IMR-90 (cell line): ENCODE measurements around the gene ADAM12. TPM values are rescaled to one million over a fixed set of nuclear protein-coding genes. Genes with fewer than 3 reads are reported as not detected.

ENCODE experiments used
- ATAC-seq: fragments of 200-7000 bp; cut with Tn5 transposase; 2 replicates; pipeline ENCODE4 v1.9.1; 2020; ENCODE audit warnings: low read depth, mild to moderate bottlenecking, moderate library complexity
- BruUV-seq: library from RNA; stranded (reverse); fragments of 400-500 nt; replicated peaks from 2 replicates; lab custom pipeline; 2021; lab: Mats Ljungman, UMichigan
- CTCF ChIA-PET: fragments of 300-600 bp; formaldehyde crosslinking; extraction: SDS; loops from one replicate; lab custom pipeline; 2021; ENCODE audit warnings: antibody characterized with exemption; lab: Yijun Ruan, JAX
- POLR2A ChIA-PET: fragments of 300-600 bp; sonication (Branson Sonifier 250); formaldehyde crosslinking; loops from one replicate; lab custom pipeline; 2022; ENCODE audit warnings: antibody characterized with exemption; ENCODE audit not compliant: unreplicated experiment; lab: Charles Lee
- DNase-seq: peaks from one replicate; pipeline ENCODE4 v3.0.0; 2013
- H2AFZ ChIP-seq: replicated peaks from 2 replicates; pipeline ENCODE3; 2013; ENCODE audit warnings: low read length, mild to moderate bottlenecking; ENCODE audit not compliant: poor library complexity
- H2AK5ac ChIP-seq: 2 replicates; pipeline ENCODE4 v1.6.1; 2013; ENCODE audit warnings: low read depth, low read length, inconsistent platforms
- H2AK9ac ChIP-seq: replicated peaks from 2 replicates; pipeline ENCODE3; 2013; ENCODE audit warnings: mild to moderate bottlenecking, low read depth, low read length, moderate library complexity; ENCODE audit not compliant: poor library complexity
- H2BK120ac ChIP-seq: 2 replicates; pipeline ENCODE4 v1.6.1; 2013; ENCODE audit warnings: low read depth, low read length, inconsistent platforms
- H2BK15ac ChIP-seq: 3 replicates; pipeline ENCODE4 v1.6.1; 2013; ENCODE audit warnings: low read depth, low read length, inconsistent platforms
- H2BK20ac ChIP-seq: 2 replicates; pipeline ENCODE4 v1.6.1; 2013; ENCODE audit warnings: low read depth, mild to moderate bottlenecking, inconsistent platforms, low read length, moderate library complexity
- H2BK5ac ChIP-seq: 2 replicates; pipeline ENCODE4 v1.6.1; 2013; ENCODE audit warnings: mild to moderate bottlenecking, low read depth, low read length, inconsistent platforms; ENCODE audit not compliant: poor library complexity, severe bottlenecking
- H3K14ac ChIP-seq: replicated peaks from 2 replicates; pipeline ENCODE4 v1.6.1; 2013; ENCODE audit warnings: low read depth, low read length, inconsistent platforms
- H3K18ac ChIP-seq: 2 replicates; pipeline ENCODE4 v1.6.1; 2013; ENCODE audit warnings: low read depth, low read length, control low read depth
- H3K23ac ChIP-seq: 2 replicates; pipeline ENCODE4 v1.6.1; 2013; ENCODE audit warnings: low read depth, low read length, inconsistent platforms
- H3K27ac ChIP-seq: 2 replicates; pipeline ENCODE4 v1.5.1; 2013; ENCODE audit warnings: mild to moderate bottlenecking, control low read depth, low read length; ENCODE audit not compliant: insufficient read depth
- H3K27me3 ChIP-seq: 2 replicates; pipeline ENCODE4 v1.6.1; 2013; ENCODE audit warnings: low read length; ENCODE audit not compliant: control insufficient read depth, insufficient read depth
- H3K36me3 ChIP-seq: 2 replicates; pipeline ENCODE4 v1.6.1; 2013; ENCODE audit warnings: low read length, mixed read lengths; ENCODE audit not compliant: control insufficient read depth, insufficient read depth
- H3K4ac ChIP-seq: 2 replicates; pipeline ENCODE4 v1.6.1; 2013; ENCODE audit warnings: low read depth, low read length, inconsistent platforms
- H3K4me1 ChIP-seq: 2 replicates; pipeline ENCODE4 v1.6.1; 2013; ENCODE audit warnings: low read length, mixed read lengths; ENCODE audit not compliant: control insufficient read depth, insufficient read depth
- H3K4me2 ChIP-seq: 2 replicates; pipeline ENCODE4 v1.6.1; 2013; ENCODE audit warnings: low read depth, mild to moderate bottlenecking, control low read depth, low read length, moderate library complexity
- H3K4me3 ChIP-seq: 2 replicates; pipeline ENCODE4 v1.5.1; 2013; ENCODE audit warnings: low read depth, mild to moderate bottlenecking, control low read depth, low read length, moderate library complexity; ENCODE audit not compliant: insufficient read depth
- H3K56ac ChIP-seq: 2 replicates; pipeline ENCODE4 v1.6.1; 2013; ENCODE audit warnings: low read length, inconsistent platforms; ENCODE audit not compliant: insufficient read depth; ENCODE audit errors: extremely low read depth
- H3K79me1 ChIP-seq, 2 experiments: 2 replicates each; pipeline ENCODE4 v1.6.1; 2013; ENCODE audit warnings: low read length in 2 of 2, inconsistent platforms in 1 of 2, low read depth in 1 of 2
- H3K9ac ChIP-seq: 2 replicates; pipeline ENCODE4 v1.6.1; 2013; ENCODE audit warnings: low read depth, low read length, control low read depth
- H3K9me1 ChIP-seq: 2 replicates; pipeline ENCODE4 v1.6.1; 2013; ENCODE audit warnings: low read length, inconsistent platforms; ENCODE audit not compliant: insufficient read depth
- H3K9me3 ChIP-seq: 2 replicates; pipeline ENCODE4 v1.6.1; 2013; ENCODE audit warnings: low read length; ENCODE audit not compliant: control insufficient read depth, insufficient read depth
- H4K20me1 ChIP-seq: 2 replicates; pipeline ENCODE4 v1.6.1; 2013; ENCODE audit warnings: low read length, inconsistent platforms; ENCODE audit not compliant: insufficient read depth
- H4K5ac ChIP-seq: 2 replicates; pipeline ENCODE4 v1.6.1; 2013; ENCODE audit warnings: mild to moderate bottlenecking, low read depth, low read length, control low read depth
- H4K8ac ChIP-seq, 2 experiments: 2 replicates each; pipeline ENCODE4 v1.6.1; 2013; ENCODE audit warnings: low read depth in 2 of 2, low read length in 2 of 2, control low read depth in 1 of 2, inconsistent platforms in 1 of 2
- H4K91ac ChIP-seq: 2 replicates; pipeline ENCODE4 v1.6.1; 2013; ENCODE audit warnings: low read depth, low read length, inconsistent platforms; ENCODE audit not compliant: insufficient read depth
- CEBPB ChIP-seq: IDR thresholded peaks from 2 replicates; pipeline ENCODE4 v1.6.1; 2012; ENCODE audit warnings: low read depth, low read length, improper control_type of control experiment
- CTCF ChIP-seq: conservative IDR thresholded peaks from 2 replicates; pipeline ENCODE4 v1.5.1; 2012; ENCODE audit warnings: mild to moderate bottlenecking, low read depth, low read length, improper control_type of control experiment
- ELK1 ChIP-seq: fragments of 150-350 bp; IDR thresholded peaks from 2 replicates; pipeline ENCODE4 v1.6.1; 2016; ENCODE audit warnings: low read depth, mild to moderate bottlenecking, low read length, moderate library complexity, borderline replicate concordance
- FOS ChIP-seq: fragments of 150-350 bp; IDR thresholded peaks from 2 replicates; pipeline ENCODE4 v1.6.1; 2016; ENCODE audit warnings: low read depth, low read length
- MAFK ChIP-seq: IDR thresholded peaks from 2 replicates; pipeline ENCODE4 v1.6.1; 2012; ENCODE audit warnings: low read depth, low read length, improper control_type of control experiment
- MAZ ChIP-seq: IDR thresholded peaks from 2 replicates; pipeline ENCODE4 v1.6.1; 2012; ENCODE audit warnings: low read depth, mild to moderate bottlenecking, low read length, improper control_type of control experiment, moderate library complexity, borderline replicate concordance
- MXI1 ChIP-seq: IDR thresholded peaks from 2 replicates; pipeline ENCODE4 v1.6.1; 2012; ENCODE audit warnings: low read depth, mild to moderate bottlenecking, low read length, moderate library complexity, borderline replicate concordance
- NFE2L2 ChIP-seq: fragments of 150-350 bp; IDR thresholded peaks from 2 replicates; pipeline ENCODE4 v1.6.1; 2016; ENCODE audit warnings: low read depth, mild to moderate bottlenecking, low read length
- POLR2A ChIP-seq: IDR thresholded peaks from 2 replicates; pipeline ENCODE4 v1.6.1; 2012; ENCODE audit warnings: mild to moderate bottlenecking, low read depth, low read length
- RAD21 ChIP-seq: IDR thresholded peaks from 2 replicates; pipeline ENCODE4 v1.6.1; 2012; ENCODE audit warnings: low read length, improper control_type of control experiment
- RCOR1 ChIP-seq: IDR thresholded peaks from 2 replicates; pipeline ENCODE4 v1.6.1; 2012; ENCODE audit warnings: mild to moderate bottlenecking, low read length, improper control_type of control experiment; ENCODE audit not compliant: insufficient replicate concordance
- RFX5 ChIP-seq: IDR thresholded peaks from 2 replicates; pipeline ENCODE4 v1.8.0; 2012; ENCODE audit warnings: low read depth, mild to moderate bottlenecking, low read length, moderate library complexity
- SMC3 ChIP-seq: fragments of 150-350 bp; IDR thresholded peaks from 2 replicates; pipeline ENCODE4 v1.6.1; 2016; ENCODE audit warnings: low read depth, mild to moderate bottlenecking, antibody characterized with exemption, low read length, moderate library complexity
- USF2 ChIP-seq: fragments of 150-350 bp; IDR thresholded peaks from 2 replicates; pipeline ENCODE4 v1.6.1; 2017; ENCODE audit warnings: mild to moderate bottlenecking, antibody characterized with exemption, low read length, low read depth
- WGBS, 2 experiments: methylation state at CpG; one replicate each; pipeline versions ENCODE4 v1.1.5 to v1.1.7; 2013; ENCODE audit warnings: missing lambda C conversion rate in 2 of 2; ENCODE audit not compliant: insufficient read length in 1 of 2; ENCODE audit errors: extremely low coverage in 2 of 2; 5-methylcytosine and 5-hydroxymethylcytosine counted together
- dilution Hi-C: fragments of 300-500 bp; cut with HindIII; formaldehyde crosslinking; loops from one replicate; pipeline ENCODE4 v1.14.3; 2018; ENCODE audit warnings: low sequenced_read_pairs; ENCODE audit not compliant: unreplicated experiment
- in situ Hi-C: fragments of 300-500 bp; cut with MboI; formaldehyde crosslinking; loops from 3 replicates; pipeline ENCODE4 v1.14.3; 2019; ENCODE audit warnings: low sequenced_read_pairs, inconsistent platforms, mixed read lengths
- intact Hi-C: fragments of 100-400 bp; cut with micrococcal nuclease; formaldehyde crosslinking; loops from 2 replicates; pipeline ENCODE4 v1.10.0; 2022
- polyA plus RNA-seq, 3 experiments: library from polyadenylated mRNA; depleted of rRNA; stranded (reverse); fragments of >200 nt; gene quantifications; 2 replicates each; pipeline ENCODE4 v1.2.3, GENCODE V29; 2012; ENCODE audit warnings: low replicate concordance in 1 of 3
- total RNA-seq: library from RNA; depleted of rRNA; stranded (reverse); fragments of >200 nt; gene quantifications from 2 replicates; pipeline ENCODE4 v1.2.3, GENCODE V29; 2012

ADAM12 gene
- total and polyA plus RNA-seq, 2 of the 4 experiments (the other 2 are of a cell fraction): 9.6 to 10.2 TPM

GRCh38 chr10:126092366-126093215 is 295.7 kb downstream of the ADAM12 start:
- H3K27me3 ChIP-seq: no peaks in the 10 kb centered on the region
- no peak overlapping the region for H3K18ac ChIP-seq
- no peak for ATAC-seq
- ChIA-PET POLR2A (no interaction called here), CTCF (no interaction called here)
- H4K8ac ChIP-seq: no peak overlapping the region
- H3K27ac ChIP-seq: no peak overlapping the region
- H2BK120ac ChIP-seq: peak overlapping the region; percentile 32; the same call in 1 of the 2 replicates
- WGBS, 2 experiments: 80% methylated on average over 1 of the region's 7 CpGs; no CpG with 5 or more reads in 1 of the 2 experiments
- no peaks in the 10 kb centered on the region for H3K9me3 ChIP-seq
- H3K9me1 ChIP-seq: no peaks in the 10 kb centered on the region; the same call in 1 of the 2 replicates
- H3K4me3 ChIP-seq: no peak overlapping the region
- H2BK5ac ChIP-seq: no peak overlapping the region
- H3K36me3 ChIP-seq: no peaks in the 10 kb centered on the region
- H3K23ac ChIP-seq: no peak overlapping the region
- peaks cover 2% of the 10 kb centered on the region for H3K4me1 ChIP-seq
- no peak overlapping the region for H3K9ac ChIP-seq
- peak overlapping the region; percentile 75 for H2AK5ac ChIP-seq
- peak overlapping the region; percentile 55; the same call in 1 of the 2 replicates for H3K14ac ChIP-seq
- H3K4me2 ChIP-seq: no peak overlapping the region
- no peaks in the 10 kb centered on the region for H3K79me1 ChIP-seq
- H4K91ac ChIP-seq: peak overlapping the region; percentile 51; the same call in 1 of the 2 replicates
- peak overlapping the region; percentile 51 for H3K4ac ChIP-seq
- no peak overlapping the region for H2AFZ ChIP-seq
- no peak overlapping the region for H3K56ac ChIP-seq
- H4K20me1 ChIP-seq: no peaks in the 10 kb centered on the region
- in situ Hi-C loops (no loop called here), dilution Hi-C loops (no loop called here), intact Hi-C loops (no loop called here)
- H2AK9ac ChIP-seq: no peak overlapping the region
- peak; percentile 17 for DNase-seq
- H2BK20ac ChIP-seq: peak overlapping the region; percentile 41; the same call in 1 of the 2 replicates
- H4K5ac ChIP-seq: no peak overlapping the region
- H2BK15ac ChIP-seq: peak overlapping the region; percentile 38; the same call in 2 of the 3 replicates
- BruUV-seq: no TSS peak
- TF ChIP-seq RAD21: no peak
- no peak for TF ChIP-seq POLR2A
- TF ChIP-seq SMC3: no peak
- no peak for TF ChIP-seq ELK1
- no peak for TF ChIP-seq MAFK
- no peak for TF ChIP-seq RFX5
- TF ChIP-seq USF2: no peak
- no peak for TF ChIP-seq MAZ
- no peak for TF ChIP-seq CTCF
- no peak for TF ChIP-seq CEBPB
- TF ChIP-seq NFE2L2: no peak
- TF ChIP-seq MXI1: no peak
- no peak for TF ChIP-seq FOS
- no peak for TF ChIP-seq RCOR1
